OCI-LY7 (cell line): ENCODE measurements around the gene MRPL36. TPM values are rescaled to one million over a fixed set of nuclear protein-coding genes. Genes with fewer than 3 reads are reported as not detected.

ENCODE experiments used
- BruUV-seq: library from RNA; stranded (reverse); fragments of 400-500 nt; replicated peaks from 2 replicates; lab custom pipeline; 2021; lab: Mats Ljungman, UMichigan
- CTCF ChIA-PET: fragments of 300-600 bp; sonication (Branson Sonifier 250); formaldehyde crosslinking; loops from one replicate; lab custom pipeline; 2022; ENCODE audit warnings: antibody characterized with exemption; ENCODE audit not compliant: unreplicated experiment; lab: Charles Lee
- POLR2A ChIA-PET: fragments of 300-600 bp; sonication (Branson Sonifier 250); formaldehyde crosslinking; loops from one replicate; lab custom pipeline; 2022; ENCODE audit warnings: antibody characterized with exemption; lab: Charles Lee
- DNase-seq: peaks from one replicate; pipeline ENCODE4 v3.0.0-alpha.2; 2015; ENCODE audit warnings: low spot score
- H2AFZ ChIP-seq: fragments of 200-600 bp; sonication (generic), shearing (Covaris generic); 2 replicates; pipeline ENCODE4 v1.6.1; 2014; ENCODE audit warnings: mild to moderate bottlenecking, antibody characterized with exemption, low read length, moderate library complexity
- H3K27ac ChIP-seq: fragments of 200-600 bp; sonication (generic); 2 replicates; pipeline ENCODE4 v1.5.1; 2014; ENCODE audit warnings: mixed run types, low read depth, mild to moderate bottlenecking, moderate library complexity, low read length, inconsistent platforms; ENCODE audit not compliant: poor library complexity, severe bottlenecking
- H3K36me3 ChIP-seq: fragments of 200-600 bp; sonication (generic); 2 replicates; pipeline ENCODE4 v1.6.1; 2014; ENCODE audit warnings: mild to moderate bottlenecking, antibody characterized with exemption, low read length, moderate library complexity, mixed read lengths; ENCODE audit not compliant: insufficient read depth
- H3K4me1 ChIP-seq: fragments of 200-600 bp; sonication (generic); 2 replicates; pipeline ENCODE4 v1.5.1; 2014; ENCODE audit warnings: mild to moderate bottlenecking, low read length; ENCODE audit not compliant: insufficient read depth, poor library complexity, severe bottlenecking
- H3K4me2 ChIP-seq: fragments of 200-600 bp; sonication (generic); 2 replicates; pipeline ENCODE4 v1.6.1; 2014; ENCODE audit warnings: mild to moderate bottlenecking, low read length
- H3K4me3 ChIP-seq: fragments of 200-600 bp; sonication (generic); 2 replicates; pipeline ENCODE4 v1.5.1; 2014; ENCODE audit warnings: mild to moderate bottlenecking, low read depth, low read length; ENCODE audit not compliant: poor library complexity, severe bottlenecking
- H3K79me2 ChIP-seq: fragments of 200-600 bp; sonication (generic); 2 replicates; pipeline ENCODE4 v1.6.1; 2016; ENCODE audit warnings: low read depth, mild to moderate bottlenecking, low read length, moderate library complexity, mixed read lengths; ENCODE audit not compliant: insufficient read depth
- H3K9me2 ChIP-seq: fragments of 200-600 bp; sonication (generic); 2 replicates; pipeline ENCODE4 v1.6.1; 2016; ENCODE audit warnings: mild to moderate bottlenecking, low read length, mixed read lengths; ENCODE audit not compliant: insufficient read depth
- H3K9me3 ChIP-seq: fragments of 200-600 bp; sonication (generic); 2 replicates; pipeline ENCODE4 v1.6.1; 2014; ENCODE audit warnings: mild to moderate bottlenecking, mixed run types, low read length, mixed read lengths
- H4K20me1 ChIP-seq: fragments of 200-600 bp; sonication (generic); 2 replicates; pipeline ENCODE4 v1.6.1; 2014; ENCODE audit warnings: mild to moderate bottlenecking, antibody characterized with exemption, low read length, moderate library complexity, mixed read lengths; ENCODE audit not compliant: insufficient read depth
- CTCF ChIP-seq: fragments of 200-600 bp; sonication (generic); conservative IDR thresholded peaks from 2 replicates; pipeline ENCODE4 v1.5.1; 2014; ENCODE audit warnings: mild to moderate bottlenecking, antibody characterized with exemption, low read length, moderate library complexity, mixed read lengths
- EZH2phosphoT487 ChIP-seq: fragments of 200-600 bp; sonication (generic); IDR thresholded peaks from 2 replicates; pipeline ENCODE4 v1.6.1; 2018; ENCODE audit warnings: low read depth, borderline replicate concordance, mild to moderate bottlenecking, mixed run types, antibody characterized with exemption, low read length, moderate library complexity, mixed read lengths
- intact Hi-C: fragments of 100-400 bp; cut with micrococcal nuclease; formaldehyde crosslinking; loops from one replicate; pipeline ENCODE4 v1.10.0; 2022; ENCODE audit not compliant: unreplicated experiment
- total RNA-seq, 2 experiments: library from RNA; depleted of rRNA in 1 of 2; stranded (reverse); fragments of >200 nt in 1 of 2; shearing (Covaris generic) in 1 of 2; gene quantifications; 2 replicates each; pipeline ENCODE4 v1.2.3, GENCODE V29; 2014 to 2022

Gene MRPL36
- total RNA-seq, 2 experiments from 2014 or later: 91.7 to 93.8 TPM

GRCh38 chr5:1759378-1759970 lies 40.2 kb downstream of the MRPL36 start:
- Histone ChIP-seq H3K4me1 (peaks cover 8% of the 10 kb centered on the region), H4K20me1 (no peaks in the 10 kb centered on the region), H3K9me2 (no peaks in the 10 kb centered on the region), H2AFZ (no peak overlapping the region), H3K36me3 (no peaks in the 10 kb centered on the region), H3K79me2 (no peaks in the 10 kb centered on the region), H3K27ac (no peak overlapping the region), H3K4me2 (no peak overlapping the region), H3K9me3 (no peaks in the 10 kb centered on the region), H3K4me3 (no peak overlapping the region)
- POLR2A ChIA-PET: interaction anchor here (0.7 kb wide), 1 partner anchor 39 kb away, joined by 4 read pairs; no protein-coding TSS in a partner anchor
- CTCF ChIA-PET: interaction anchor here (0.5 kb wide), 1 partner anchor 1322 kb away, joined by 3 read pairs; no protein-coding TSS in a partner anchor
- intact Hi-C loops: no loop called here
- no peak for DNase-seq
- TF ChIP-seq EZH2phosphoT487 (no peak), CTCF (no peak)
- no TSS peak for BruUV-seq

DNA sequence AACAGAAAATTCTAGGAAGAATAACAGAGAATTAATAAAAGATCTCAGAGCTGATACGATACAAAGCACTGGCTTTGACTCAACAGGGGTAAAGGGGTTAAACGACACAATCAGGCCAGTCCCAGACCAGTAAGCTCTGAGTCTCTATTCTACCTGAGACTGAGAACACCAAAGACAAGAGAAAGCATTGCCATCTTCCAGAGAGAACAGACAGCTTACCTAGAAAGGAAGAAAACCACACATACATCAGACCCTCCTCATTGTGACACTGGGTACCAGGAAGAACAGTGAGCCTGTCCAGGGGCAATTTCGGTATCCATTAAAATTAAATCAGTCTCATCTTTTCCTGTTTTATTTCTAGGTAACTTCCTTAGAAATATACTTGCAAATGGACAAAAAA lies 41.1 kb downstream of the MRPL36 start:
- ChIA-PET POLR2A (interaction anchor here (0.7 kb wide), 1 partner anchor 40 kb away, joined by 4 read pairs; no protein-coding TSS in a partner anchor), CTCF (no interaction called here)
- intact Hi-C loops: no loop called here
- Histone ChIP-seq H3K4me1 (no peaks in the 10 kb centered on the region), H4K20me1 (no peaks in the 10 kb centered on the region), H3K4me3 (no peak overlapping the region), H3K79me2 (no peaks in the 10 kb centered on the region), H3K36me3 (no peaks in the 10 kb centered on the region), H2AFZ (no peak overlapping the region), H3K4me2 (no peak overlapping the region), H3K9me2 (no peaks in the 10 kb centered on the region), H3K27ac (no peak overlapping the region), H3K9me3 (no peaks in the 10 kb centered on the region)
- no peak for TF ChIP-seq CTCF
- TF ChIP-seq EZH2phosphoT487: no peak
- BruUV-seq: no TSS peak
- no peak for DNase-seq

GRCh38 chr5:1757511-1757910 lies 42.1 kb downstream of the MRPL36 start:
- H3K9me2 ChIP-seq: no peaks in the 10 kb centered on the region
- H3K79me2 ChIP-seq: no peaks in the 10 kb centered on the region
- H3K36me3 ChIP-seq: no peaks in the 10 kb centered on the region
- H3K27ac ChIP-seq: no peak overlapping the region
- TF ChIP-seq CTCF (no peak), EZH2phosphoT487 (no peak)
- no peaks in the 10 kb centered on the region for H3K9me3 ChIP-seq
- POLR2A ChIA-PET: interaction anchor here (0.7 kb wide), 1 partner anchor 164 kb away, joined by 3 read pairs; no protein-coding TSS in a partner anchor
- intact Hi-C loops: no loop called here
- no peak overlapping the region for H2AFZ ChIP-seq
- no peak for DNase-seq
- no peaks in the 10 kb centered on the region for H4K20me1 ChIP-seq
- CTCF ChIA-PET: no interaction called here
- no TSS peak for BruUV-seq
- no peaks in the 10 kb centered on the region for H3K4me1 ChIP-seq
- H3K4me2 ChIP-seq: no peak overlapping the region
- no peak overlapping the region for H3K4me3 ChIP-seq
